Mucosa of descending colon (tissue), 3 donors: ENCODE results near the gene PHF14. TPM values are rescaled to one million over a fixed set of nuclear protein-coding genes. Genes with fewer than 3 reads are reported as not detected.
"Not testable (repeated sequence)": the region's sequence is repeated elsewhere in the genome, so short reads cannot be mapped to it uniquely, and the experiment has no call there.

Source experiments
- ATAC-seq: fragments of 200-7000 bp; cut with Tn5 transposase; one replicate; pipeline ENCODE4 v1.9.1; 2020; ENCODE audit warnings: mild to moderate bottlenecking, moderate library complexity
- DNase-seq, 3 donors: peaks; one replicate each; pipeline ENCODE4 v3.0.0-alpha.2; 2020
- H3K36me3 ChIP-seq: fragments of 200-600 bp; one replicate; pipeline ENCODE4 v1.8.0; 2021; ENCODE audit warnings: low read depth, mild to moderate bottlenecking
- H3K4me1 ChIP-seq: fragments of 200-600 bp; one replicate; pipeline ENCODE4 v1.8.0; 2021; ENCODE audit warnings: low read depth, mild to moderate bottlenecking
- H3K4me3 ChIP-seq: fragments of 200-600 bp; one replicate; pipeline ENCODE4 v1.8.0; 2021; ENCODE audit warnings: mild to moderate bottlenecking
- H3K9me3 ChIP-seq: fragments of 200-600 bp; one replicate; pipeline ENCODE4 v1.8.0; 2021; ENCODE audit warnings: mild to moderate bottlenecking
- intact Hi-C, 2 donors: fragments of 100-400 bp; cut with DNase I in 1 of 2; cut with micrococcal nuclease in 1 of 2; formaldehyde crosslinking; loops; one replicate each; pipeline versions ENCODE4 v1.11.0 to v1.11.1; 2022; cut with DNase I, micrococcal nuclease
- total RNA-seq, 3 donors: library from RNA; stranded (reverse); fragmentation: NEBNext Ultra II Directional in 2 of 3; extraction: Animal tissue kit (Norgen Biotek cat#: 25700) in 2 of 3; gene quantifications; one replicate each; pipeline versions ENCODE4 v1.2.1 to v1.2.4, GENCODE V29; 2021 to 2023
- TF ChIP-seq, protein P1 (sequence below): fragments of 200-600 bp; IDR thresholded peaks from one replicate; pipeline ENCODE4 v1.8.0; 2022; ENCODE audit warnings: antibody characterized with exemption, mild to moderate bottlenecking
- donor health status: DM: no; HTN: no; CAD: no; lungs with moderate emphysema.
- donor health status: DM: no; HTN: no; CAD: no.
- donor health status: DM: no; HTN: yes; CAD: no.

The PHF14 gene
- total RNA-seq, 3 donors from 2014 or later = 30.8 to 31.9 (median 31.7) TPM

DNA sequence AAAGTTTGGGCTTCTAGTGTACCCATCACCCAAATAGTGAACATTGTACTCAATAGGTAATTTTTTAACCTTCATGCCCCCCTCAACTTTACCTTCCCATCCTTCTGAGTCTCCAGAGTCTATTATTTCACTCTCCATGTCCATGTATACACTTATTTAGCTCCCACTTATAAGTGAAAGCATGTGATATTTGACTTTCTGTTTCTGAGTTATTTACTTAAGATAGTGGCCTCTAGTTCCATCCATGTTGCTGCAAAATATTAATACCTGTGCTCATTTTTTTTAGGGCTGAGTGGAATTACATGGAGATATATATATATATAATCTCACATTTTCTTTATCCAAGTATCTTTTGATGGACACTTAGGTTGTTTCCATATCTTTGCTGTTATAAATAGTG lies 21.1 kb upstream of the PHF14 start:
- no peak overlapping the region for H3K4me3 ChIP-seq
- ATAC-seq (no peak), DNase-seq (no peak)
- intact Hi-C loops = no loop called here
- H3K36me3 ChIP-seq = no peaks in the 10 kb centered on the region
- H3K4me1 ChIP-seq = no peaks in the 10 kb centered on the region
- H3K9me3 ChIP-seq = no peaks in the 10 kb centered on the region
- TF ChIP-seq, protein P1, sequence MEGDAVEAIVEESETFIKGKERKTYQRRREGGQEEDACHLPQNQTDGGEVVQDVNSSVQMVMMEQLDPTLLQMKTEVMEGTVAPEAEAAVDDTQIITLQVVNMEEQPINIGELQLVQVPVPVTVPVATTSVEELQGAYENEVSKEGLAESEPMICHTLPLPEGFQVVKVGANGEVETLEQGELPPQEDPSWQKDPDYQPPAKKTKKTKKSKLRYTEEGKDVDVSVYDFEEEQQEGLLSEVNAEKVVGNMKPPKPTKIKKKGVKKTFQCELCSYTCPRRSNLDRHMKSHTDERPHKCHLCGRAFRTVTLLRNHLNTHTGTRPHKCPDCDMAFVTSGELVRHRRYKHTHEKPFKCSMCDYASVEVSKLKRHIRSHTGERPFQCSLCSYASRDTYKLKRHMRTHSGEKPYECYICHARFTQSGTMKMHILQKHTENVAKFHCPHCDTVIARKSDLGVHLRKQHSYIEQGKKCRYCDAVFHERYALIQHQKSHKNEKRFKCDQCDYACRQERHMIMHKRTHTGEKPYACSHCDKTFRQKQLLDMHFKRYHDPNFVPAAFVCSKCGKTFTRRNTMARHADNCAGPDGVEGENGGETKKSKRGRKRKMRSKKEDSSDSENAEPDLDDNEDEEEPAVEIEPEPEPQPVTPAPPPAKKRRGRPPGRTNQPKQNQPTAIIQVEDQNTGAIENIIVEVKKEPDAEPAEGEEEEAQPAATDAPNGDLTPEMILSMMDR = no peak

DNA sequence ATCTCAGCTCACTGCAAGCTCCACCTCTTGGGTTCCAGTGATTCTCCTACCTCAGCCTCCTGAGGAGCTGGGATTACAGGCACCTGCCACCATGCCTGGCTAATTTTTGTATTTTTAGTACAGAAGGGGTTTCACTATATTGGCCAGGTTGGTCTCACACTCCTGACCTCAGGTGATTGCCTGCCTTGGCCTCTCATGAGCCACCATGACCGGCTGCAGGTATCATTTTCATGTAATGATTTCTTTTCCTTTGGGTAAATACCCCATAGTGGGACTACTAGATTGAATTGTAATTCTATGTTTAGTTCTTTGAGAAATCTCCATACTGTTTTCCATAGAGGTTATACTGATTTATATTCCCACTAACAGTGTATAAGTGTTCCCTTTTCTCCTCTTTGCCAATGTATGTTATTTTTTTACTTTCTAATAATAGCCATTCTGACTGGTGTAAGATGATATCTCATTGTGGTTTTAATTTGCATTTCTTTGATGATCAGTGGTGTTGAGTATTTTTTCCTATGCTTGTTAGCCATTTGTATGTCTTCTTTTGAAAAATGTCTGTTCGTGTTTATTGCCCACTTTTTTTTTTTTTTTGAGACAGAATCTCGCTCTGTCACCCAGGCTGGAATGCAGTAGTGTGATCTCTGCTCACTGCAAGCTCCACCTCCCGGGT lies 20.5 kb upstream of the PHF14 start:
- H3K36me3 ChIP-seq, ATAC-seq, H3K9me3 ChIP-seq, intact Hi-C loops, H3K4me3 ChIP-seq, H3K4me1 ChIP-seq, DNase-seq: not testable (repeated sequence)

DNA sequence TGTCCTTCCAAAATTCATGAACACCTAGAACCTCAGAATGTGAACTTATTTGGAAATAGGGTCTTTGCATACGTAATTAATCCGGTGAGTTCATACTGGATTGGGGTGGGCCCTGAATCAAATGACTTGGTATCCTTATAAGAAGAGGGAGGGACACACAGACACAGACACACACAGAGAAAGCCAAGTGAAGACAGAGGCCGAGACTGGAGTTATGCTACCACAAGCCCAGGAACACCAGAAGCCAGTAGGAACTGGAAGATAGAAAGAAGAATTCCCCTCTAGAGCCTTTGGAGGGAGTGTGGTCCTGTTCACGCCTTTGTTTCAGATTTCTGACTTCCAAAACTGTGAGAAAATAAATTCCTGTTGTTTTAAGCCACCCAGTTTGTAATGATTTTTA lies 17.1 kb upstream of the PHF14 start:
- H3K4me3 ChIP-seq = no peak overlapping the region
- TF ChIP-seq, protein P1 = no peak
- no peak for ATAC-seq
- H3K9me3 ChIP-seq = no peaks in the 10 kb centered on the region
- no peaks in the 10 kb centered on the region for H3K36me3 ChIP-seq
- H3K4me1 ChIP-seq = no peaks in the 10 kb centered on the region
- DNase-seq = no peak
- intact Hi-C loops = no loop called here

DNA sequence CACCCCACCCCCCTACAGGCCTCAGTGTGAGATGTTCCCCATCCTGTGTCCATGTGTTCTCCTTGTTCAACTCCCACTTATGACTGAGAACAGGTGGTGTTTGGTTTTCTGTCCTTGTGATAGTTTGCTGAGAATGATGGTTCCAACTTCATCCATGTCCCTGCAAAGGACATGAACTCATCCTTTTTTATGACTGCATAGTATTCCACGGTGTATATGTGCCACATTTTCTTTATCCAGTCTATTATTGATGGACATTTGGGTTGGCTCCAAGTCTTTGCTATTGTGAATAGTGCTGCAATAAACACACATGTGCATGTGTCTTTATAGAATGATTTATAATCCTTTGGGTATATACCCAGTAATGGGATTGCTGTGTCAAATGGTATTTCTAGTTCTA lies 13.4 kb upstream of the PHF14 start:
- intact Hi-C loops, H3K4me1 ChIP-seq, H3K36me3 ChIP-seq, DNase-seq, H3K4me3 ChIP-seq, ATAC-seq, H3K9me3 ChIP-seq: not testable (repeated sequence)

DNA sequence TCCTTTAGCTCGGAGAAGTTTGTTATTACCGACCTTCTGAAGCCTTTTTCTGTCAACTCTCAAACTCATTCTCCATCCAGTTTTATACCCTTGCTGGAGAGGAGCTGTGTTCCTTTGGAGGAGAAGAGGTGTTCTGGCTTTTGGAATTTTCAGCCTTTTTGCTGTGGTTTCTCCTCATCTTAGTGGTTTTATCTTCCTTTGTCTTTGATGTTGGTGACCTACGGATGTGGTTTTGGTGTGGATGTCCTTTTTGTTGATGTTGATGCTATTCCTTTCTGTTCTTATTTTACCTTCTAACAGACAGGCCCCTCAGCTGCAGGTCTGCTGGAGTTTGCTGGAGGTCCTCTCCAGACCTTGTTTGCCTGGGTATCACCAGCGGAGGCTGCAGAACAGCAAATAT lies 8.7 kb upstream of the PHF14 start:
- H3K36me3 ChIP-seq, H3K4me1 ChIP-seq, ATAC-seq, H3K9me3 ChIP-seq, DNase-seq, H3K4me3 ChIP-seq, intact Hi-C loops: not testable (repeated sequence)

DNA sequence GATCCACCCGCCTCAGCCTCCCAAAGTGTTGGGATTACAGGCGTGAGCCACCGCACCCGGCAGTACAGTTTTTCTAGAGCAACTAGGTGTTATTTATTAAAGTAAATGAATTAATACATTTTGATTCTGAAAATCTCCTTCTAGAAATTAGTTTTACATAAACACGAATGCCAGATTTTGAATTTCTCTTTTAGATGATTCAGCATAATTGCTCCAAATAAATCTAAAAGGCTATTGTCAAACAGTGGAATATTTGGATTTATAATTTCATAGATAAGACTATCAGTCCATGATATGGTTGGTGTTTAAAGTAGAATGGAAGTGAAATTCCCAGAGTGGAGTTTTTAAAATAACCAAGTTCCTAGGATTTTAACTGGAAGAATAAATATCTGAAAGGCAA lies 1.5 kb upstream of the PHF14 start:
- intact Hi-C loops = loop anchor here in 1 of 2 donors (5.0 kb wide), 1 partner anchor 35 kb away; no protein-coding TSS in a partner anchor
- Histone ChIP-seq H3K36me3 (no peaks in the 10 kb centered on the region), H3K9me3 (no peaks in the 10 kb centered on the region), H3K4me3 (no peak overlapping the region), H3K4me1 (peaks cover 7% of the 10 kb centered on the region)
- DNase-seq = no peak
- no peak for ATAC-seq
- TF ChIP-seq, protein P1 = no peak

DNA sequence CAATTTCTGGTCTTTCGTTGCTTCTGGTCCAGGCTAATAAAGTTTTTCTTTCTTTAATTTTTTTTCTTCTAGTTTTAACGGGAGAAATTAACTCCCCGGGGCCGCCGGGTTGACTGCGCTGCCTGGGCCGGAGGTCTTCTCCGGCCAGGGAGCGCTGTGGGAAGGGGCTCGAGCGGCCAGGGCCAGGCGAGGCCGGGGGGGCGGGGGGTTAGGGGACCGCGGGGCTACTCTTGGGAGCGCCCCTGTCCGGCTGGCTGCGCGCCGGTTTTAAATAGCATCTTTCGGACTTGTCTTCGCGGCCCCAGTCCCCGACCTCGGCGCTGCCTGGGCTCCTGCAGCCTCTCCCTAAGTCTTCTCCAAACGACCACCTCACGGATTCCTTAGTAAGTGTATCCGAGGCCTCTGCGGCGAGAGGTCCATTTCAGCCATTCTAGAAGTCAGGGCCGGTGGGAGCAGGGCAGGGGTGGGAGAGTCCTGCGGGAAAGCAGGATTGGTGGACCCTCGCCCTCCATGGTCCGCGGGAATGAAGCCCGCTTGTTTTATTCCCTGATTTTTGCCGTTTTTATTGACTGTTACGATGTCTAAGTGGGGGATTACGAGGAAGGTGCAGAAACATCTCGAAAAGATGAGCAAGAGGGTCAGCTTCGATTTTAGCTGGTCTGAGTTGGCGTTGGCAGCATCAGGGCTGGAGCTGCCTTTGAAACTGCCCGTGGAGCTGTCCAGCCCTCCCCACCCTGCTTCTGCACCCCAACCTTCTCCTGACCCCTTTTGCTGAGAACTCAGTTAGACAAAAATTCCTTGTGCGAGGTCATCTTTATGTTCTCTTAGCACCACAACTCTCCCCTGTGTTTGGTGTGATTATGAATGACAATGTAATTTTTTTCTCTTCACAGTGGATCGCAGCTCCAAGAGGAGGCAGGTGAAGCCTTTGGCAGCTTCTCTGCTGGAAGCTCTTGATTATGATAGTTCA lies 555 bp downstream of the PHF14 start:
- TF ChIP-seq, protein P1 = no peak
- ATAC-seq = peak; percentile 38
- intact Hi-C loops = loop anchor here in 1 of 2 donors (5.0 kb wide), 1 partner anchor 37 kb away; no protein-coding TSS in a partner anchor

More for the DNA sequence above, 555 bp downstream of the PHF14 start:
- DNase-seq = peak; percentile 41 to 67 (median 50)
- peaks cover 7% of the 10 kb centered on the region for H3K4me1 ChIP-seq
- H3K4me3 ChIP-seq = peak overlapping the region; percentile 50
- no peaks in the 10 kb centered on the region for H3K9me3 ChIP-seq
- H3K36me3 ChIP-seq = no peaks in the 10 kb centered on the region
